H1 (cell line): ENCODE data around the gene CCDC80. TPM values are rescaled to one million over a fixed set of nuclear protein-coding genes. Genes with fewer than 3 reads are reported as not detected.
A peak's percentile ranks its signal among the peaks of the same experiment; 100 is the strongest.

Source experiments
- CTCF ChIA-PET: fragments of 300-600 bp; sonication (Branson Sonifier 250); formaldehyde crosslinking; loops from one replicate; lab custom pipeline; 2021; ENCODE audit not compliant: partially characterized antibody; lab: Charles Lee
- POLR2A ChIA-PET: fragments of 300-600 bp; sonication (Branson Sonifier 250); formaldehyde crosslinking; loops from one replicate; lab custom pipeline; 2021; ENCODE audit warnings: inconsistent platforms; ENCODE audit not compliant: partially characterized antibody; lab: Charles Lee
- DNase-seq, 2 experiments: peaks; one replicate each; pipeline versions ENCODE4 v3.0.0 to v3.0.0-alpha.2; 2010 to 2022; ENCODE audit warnings: low spot score in 2 of 2, low read depth in 1 of 2, mixed read lengths in 1 of 2
- FAIRE-seq: peaks from 2 replicates; lab custom pipeline; 2011; peaks lifted over from hg19 to GRCh38; lab: Jason Lieb, UNC
- H2AFZ ChIP-seq: 2 replicates; pipeline ENCODE4 v1.8.1; 2012; ENCODE audit warnings: low read length, inconsistent platforms
- H2AK5ac ChIP-seq: 2 replicates; pipeline ENCODE4 v1.6.1; 2013; ENCODE audit warnings: low read depth, low read length
- H2BK120ac ChIP-seq: replicated peaks from 2 replicates; pipeline ENCODE3; 2013; ENCODE audit warnings: low read depth, low read length, inconsistent platforms
- H2BK12ac ChIP-seq: 2 replicates; pipeline ENCODE4 v1.6.1; 2013; ENCODE audit warnings: low read depth, low read length
- H2BK15ac ChIP-seq: 2 replicates; pipeline ENCODE4 v1.6.1; 2013; ENCODE audit warnings: low read length
- H2BK20ac ChIP-seq: 2 replicates; pipeline ENCODE4 v1.6.1; 2013; ENCODE audit warnings: low read length
- H2BK5ac ChIP-seq: 2 replicates; pipeline ENCODE4 v1.6.1; 2013; ENCODE audit warnings: low read depth, low read length
- H3K14ac ChIP-seq: 2 replicates; pipeline ENCODE4 v1.6.1; 2013; ENCODE audit warnings: inconsistent platforms; ENCODE audit not compliant: insufficient read length
- H3K18ac ChIP-seq: 2 replicates; pipeline ENCODE4 v1.6.1; 2013; ENCODE audit warnings: low read length; ENCODE audit errors: extremely low read depth
- H3K23ac ChIP-seq: 2 replicates; pipeline ENCODE4 v1.6.1; 2013; ENCODE audit warnings: inconsistent platforms; ENCODE audit not compliant: insufficient read length
- H3K23me2 ChIP-seq: 2 replicates; pipeline ENCODE4 v1.6.1; 2013; ENCODE audit warnings: low read depth, low read length
- H3K27ac ChIP-seq: 2 replicates; pipeline ENCODE4 v1.6.1; 2011; ENCODE audit warnings: low read depth, low read length, inconsistent platforms
- H3K27me3 ChIP-seq, 4 experiments: replicated peaks in 1 of 4; 1 replicate in 1 of 4; 2 replicates in 3 of 4; pipeline versions ENCODE4 v1.6.1 to v1.8.1; 2011 to 2013; ENCODE audit warnings: low read length in 3 of 4, mild to moderate bottlenecking in 3 of 4, inconsistent platforms in 2 of 4, mixed read lengths in 2 of 4, moderate library complexity in 1 of 4; ENCODE audit not compliant: control insufficient read depth in 3 of 4, insufficient read depth in 3 of 4; ENCODE audit errors: extremely low read depth in 1 of 4
- H3K36me3 ChIP-seq, 4 experiments: 2 replicates each; pipeline versions ENCODE4 v1.6.1 to v1.8.1; 2011 to 2013; ENCODE audit warnings: mild to moderate bottlenecking in 4 of 4, low read length in 3 of 4, moderate library complexity in 2 of 4, control low read depth in 1 of 4, inconsistent platforms in 1 of 4; ENCODE audit not compliant: insufficient read depth in 4 of 4, control insufficient read depth in 2 of 4
- H3K4ac ChIP-seq: replicated peaks from 2 replicates; pipeline ENCODE3; 2013; ENCODE audit warnings: low read length, low read depth, mixed read lengths, inconsistent platforms; ENCODE audit not compliant: insufficient read length
- H3K4me1 ChIP-seq, 4 experiments: replicated peaks in 1 of 4; 1 replicate in 1 of 4; 2 replicates in 3 of 4; pipeline versions ENCODE4 v1.6.1 to v1.8.1; 2011 to 2013; ENCODE audit warnings: low read length in 3 of 4, inconsistent platforms in 2 of 4, mixed read lengths in 1 of 4; ENCODE audit not compliant: insufficient read depth in 4 of 4, control insufficient read depth in 3 of 4
- H3K4me2 ChIP-seq, 2 experiments: 2 replicates each; pipeline versions ENCODE4 v1.6.1 to v1.8.1; 2011 to 2013; ENCODE audit warnings: low read depth in 2 of 2, low read length in 2 of 2, control low read depth in 1 of 2, inconsistent platforms in 1 of 2, mild to moderate bottlenecking in 1 of 2; ENCODE audit not compliant: insufficient read depth in 1 of 2
- H3K4me3 ChIP-seq, 4 experiments: fragments of 200-600, 300-600 bp in 1 of 4; sonication (generic), shearing (Covaris generic), sonication (Bioruptor Twin) in 1 of 4; 2 replicates each; pipeline versions ENCODE4 v1.5.1 to v1.8.1; 2011 to 2016; ENCODE audit warnings: low read length in 4 of 4, low read depth in 3 of 4, control low read depth in 2 of 4, inconsistent platforms in 2 of 4, mild to moderate bottlenecking in 2 of 4, mixed read lengths in 1 of 4, moderate library complexity in 1 of 4; ENCODE audit not compliant: insufficient read depth in 2 of 4; ENCODE audit errors: extremely low read depth in 1 of 4
- H3K56ac ChIP-seq: replicated peaks from 2 replicates; pipeline ENCODE3; 2013; ENCODE audit warnings: low read depth, mild to moderate bottlenecking, mixed read lengths, low read length, inconsistent platforms; ENCODE audit not compliant: insufficient read length
- H3K79me1 ChIP-seq: 2 replicates; pipeline ENCODE4 v1.6.1; 2013; ENCODE audit warnings: low read depth, low read length, control low read depth
- H3K79me2 ChIP-seq, 2 experiments: 2 replicates each; pipeline versions ENCODE4 v1.6.1 to v1.8.1; 2012 to 2013; ENCODE audit warnings: low read length in 2 of 2, mild to moderate bottlenecking in 2 of 2, inconsistent platforms in 1 of 2; ENCODE audit not compliant: insufficient read depth in 2 of 2, control insufficient read depth in 1 of 2
- H3K9ac ChIP-seq, 4 experiments: replicated peaks in 1 of 4; 1 replicate in 1 of 4; 2 replicates in 3 of 4; pipeline versions ENCODE4 v1.6.1 to v1.8.1; 2011 to 2013; ENCODE audit warnings: low read depth in 3 of 4, low read length in 3 of 4, control low read depth in 2 of 4, mild to moderate bottlenecking in 2 of 4, moderate library complexity in 2 of 4, inconsistent platforms in 1 of 4; ENCODE audit errors: extremely low read depth in 1 of 4
- H3K9me3 ChIP-seq, 2 experiments: 2 replicates each; pipeline versions ENCODE4 v1.6.1 to v1.8.1; 2012 to 2013; ENCODE audit warnings: mild to moderate bottlenecking in 2 of 2, moderate library complexity in 2 of 2, control low read depth in 1 of 2, inconsistent platforms in 1 of 2, low read depth in 1 of 2, low read length in 1 of 2, mixed read lengths in 1 of 2; ENCODE audit not compliant: insufficient read depth in 2 of 2
- H4K20me1 ChIP-seq, 2 experiments: replicated peaks in 1 of 2; 2 replicates each; pipeline versions ENCODE3 to v1.8.1; 2011 to 2013; ENCODE audit warnings: inconsistent platforms in 2 of 2, low read length in 2 of 2, mild to moderate bottlenecking in 1 of 2; ENCODE audit not compliant: insufficient read depth in 2 of 2, control insufficient read depth in 1 of 2
- H4K5ac ChIP-seq: 2 replicates; pipeline ENCODE4 v1.6.1; 2013; ENCODE audit warnings: low read length, low read depth, mixed read lengths, inconsistent platforms; ENCODE audit not compliant: insufficient read length
- H4K8ac ChIP-seq: 2 replicates; pipeline ENCODE4 v1.8.0; 2013; ENCODE audit warnings: mild to moderate bottlenecking, moderate library complexity, low read length, inconsistent platforms; ENCODE audit not compliant: insufficient read depth; ENCODE audit errors: extremely low read depth
- H4K91ac ChIP-seq: replicated peaks from 2 replicates; pipeline ENCODE3; 2013; ENCODE audit warnings: low read length, mixed read lengths, inconsistent platforms; ENCODE audit not compliant: insufficient read length
- ATF2 ChIP-seq: IDR thresholded peaks from 2 replicates; pipeline ENCODE4 v1.6.1; 2012; ENCODE audit warnings: low read length, inconsistent platforms
- BACH1 ChIP-seq: IDR thresholded peaks from 2 replicates; pipeline ENCODE4 v1.6.1; 2012; ENCODE audit warnings: low read length, improper control_type of control experiment
- CHD2 ChIP-seq: IDR thresholded peaks from 2 replicates; pipeline ENCODE4 v1.6.1; 2012; ENCODE audit warnings: low read length, improper control_type of control experiment
- GABPA ChIP-seq: IDR thresholded peaks from 2 replicates; pipeline ENCODE4 v1.6.1; 2011; ENCODE audit warnings: mild to moderate bottlenecking, low read length, moderate library complexity, borderline replicate concordance; ENCODE audit not compliant: insufficient read depth
- JUND ChIP-seq: IDR thresholded peaks from 2 replicates; pipeline ENCODE4 v1.6.1; 2011; ENCODE audit warnings: mild to moderate bottlenecking, improper control_type of control experiment, low read length
- MAFK ChIP-seq: IDR thresholded peaks from 2 replicates; pipeline ENCODE4 v1.6.1; 2012; ENCODE audit warnings: low read depth, mild to moderate bottlenecking, improper control_type of control experiment, low read length
- POU5F1 ChIP-seq: IDR thresholded peaks from 2 replicates; pipeline ENCODE4 v1.6.1; 2011; ENCODE audit warnings: low read depth, mild to moderate bottlenecking, low read length, moderate library complexity
- RAD21 ChIP-seq, 2 experiments: IDR thresholded peaks in 1 of 2; conservative IDR thresholded peaks in 1 of 2; 2 replicates each; pipeline ENCODE4 v1.6.1; 2011; ENCODE audit warnings: low read depth in 2 of 2, low read length in 2 of 2, improper control_type of control experiment in 1 of 2, inconsistent platforms in 1 of 2, mild to moderate bottlenecking in 1 of 2, moderate library complexity in 1 of 2
- SUZ12 ChIP-seq: fragments of 200-600 bp; sonication (generic); IDR thresholded peaks from 2 replicates; pipeline ENCODE4 v1.6.1; 2012; ENCODE audit warnings: mild to moderate bottlenecking, inconsistent platforms, low read length, moderate library complexity, mixed read lengths
- WGBS, 2 experiments: shearing (Covaris generic) in 1 of 2; methylation state at CpG; one replicate each; pipeline versions ENCODE4 v1.1.6 to v1.1.7; 2013 to 2015; ENCODE audit warnings: low lambda C conversion rate in 2 of 2, mixed read lengths in 2 of 2, inconsistent platforms in 1 of 2, low coverage in 1 of 2, missing lambda C conversion rate in 1 of 2; ENCODE audit not compliant: insufficient replicate concordance in 2 of 2, insufficient coverage in 1 of 2, insufficient read length in 1 of 2; ENCODE audit errors: extremely low coverage in 1 of 2, missing lambda C conversion rate in 1 of 2; 5-methylcytosine and 5-hydroxymethylcytosine counted together
- polyA plus RNA-seq, 7 experiments: library from polyadenylated mRNA; depleted of rRNA in 3 of 7; stranded (reverse) in 5 of 7; unstranded in 2 of 7; fragments of >200 nt in 5 of 7; fragments of 200-250 nt in 2 of 7; gene quantifications; 1 replicate in 5 of 7; 2 replicates in 1 of 7; 4 replicates in 1 of 7; pipeline versions ENCODE4 v1.2.1 to v1.2.3, GENCODE V29; 2011 to 2013; ENCODE audit warnings: missing spikeins in 2 of 7, mixed read lengths in 2 of 7
- total RNA-seq: library from RNA; stranded (reverse); fragmentation: NEBNext Ultra II Directional; extraction: Animal tissue kit (Norgen Biotek cat#: 25700); gene quantifications from 2 replicates; pipeline ENCODE4 v1.2.1, GENCODE V29; 2021

The CCDC80 gene
- total and polyA plus RNA-seq, 2 of the 8 experiments (the other 6 are each of a cell fraction or from before 2014, with no cell fraction given), result 1.1 to 12.9 TPM

GRCh38 chr3:112561734-112562529 is 79.0 kb downstream of the CCDC80 start, which contains the start of the genes ATG3 and SLC35A5:
Gene ATG3, minus strand, starts transcription at chr3:112561962. Its CDS starts 434 bp downstream, at chr3:112561528.
Gene SLC35A5, plus strand, starts transcription at chr3:112562045. Its CDS starts 1,359 bp downstream, at chr3:112563404.
- DNase-seq (peak; percentile 93), FAIRE-seq (peak; percentile 55)
- peak within 1 kb of the TSS; percentile 54 for H4K91ac ChIP-seq
- 2% methylated on average over 43 of the region's 58 CpGs; no CpG with 5 or more reads in 1 of the 2 experiments for WGBS, 2 experiments
- peak within 1 kb of the TSS; percentile 82; the same call in 1 of the 2 replicates for H2BK15ac ChIP-seq
- H3K14ac ChIP-seq, result no peak within 1 kb of the TSS
- no peaks in the 10 kb centered on the region for H3K27me3 ChIP-seq
- H2BK20ac ChIP-seq, result no peak within 1 kb of the TSS
- no peak within 1 kb of the TSS for H3K23ac ChIP-seq
- ChIA-PET CTCF (interaction anchor here (0.5 to 1.2 kb wide), 3 partner anchors 10 to 519 kb away, joined by 3 to 4 read pairs (median 3); no protein-coding TSS in a partner anchor), POLR2A (interaction anchor here (0.6 to 1.5 kb wide), 12 partner anchors 17 to 456 kb away, joined by 3 to 6 read pairs (median 3); partner anchors contain the start of gene GTPBP8)
- peak within 1 kb of the TSS; percentile 41 for H3K4ac ChIP-seq
- peak within 1 kb of the TSS; percentile 97 for H2AFZ ChIP-seq
- peak within 1 kb of the TSS; percentile 64 to 88 for H3K4me2 ChIP-seq
- H3K56ac ChIP-seq, result peak within 1 kb of the TSS; percentile 37
- H4K20me1 ChIP-seq, result no peaks in the 10 kb centered on the region
- peak within 1 kb of the TSS; percentile 76 to 97 (median 78) for H3K4me3 ChIP-seq
- peak within 1 kb of the TSS; percentile 65; the same call in 1 of the 2 replicates for H2BK12ac ChIP-seq
- H3K18ac ChIP-seq, result peak within 1 kb of the TSS; percentile 95
- peak within 1 kb of the TSS; percentile 75; the same call in 1 of the 2 replicates for H4K8ac ChIP-seq
- H3K79me2 ChIP-seq, result peaks cover 3 to 45% of the 10 kb centered on the region in 2 experiments; a peak in 3 of 4 replicates
- H2AK5ac ChIP-seq, result no peak within 1 kb of the TSS
- H3K79me1 ChIP-seq, result no peaks in the 10 kb centered on the region
- H2BK120ac ChIP-seq, result peak within 1 kb of the TSS; percentile 10
- H3K9me3 ChIP-seq, result no peaks in the 10 kb centered on the region
- peak within 1 kb of the TSS; percentile 84 for H4K5ac ChIP-seq
- H3K4me1 ChIP-seq, result no peaks in the 10 kb centered on the region; a peak in 1 of 7 replicates
- peaks cover 11% of the 10 kb centered on the region for H3K23me2 ChIP-seq
- peak within 1 kb of the TSS; percentile 80 to 89 (median 86) for H3K9ac ChIP-seq
- peak within 1 kb of the TSS; percentile 87 for H3K27ac ChIP-seq
- H3K36me3 ChIP-seq, result peaks cover 0 to 11% (median 0%) of the 10 kb centered on the region in 4 experiments; a peak in 3 of 8 replicates
- H2BK5ac ChIP-seq, result peak within 1 kb of the TSS; percentile 96
- TF ChIP-seq BACH1, result no peak
- no peak; a peak in 1 of 4 replicates for TF ChIP-seq RAD21 (IDR thresholded peaks at IDR 0.05 in 1 of 2, conservative IDR thresholded peaks at IDR 0.05 in 1 of 2; ENCODE audit: low read depth in 2 of 2, low read length in 2 of 2)
- no peak for TF ChIP-seq POU5F1
- TF ChIP-seq ATF2, result no peak
- 0 out of 2 replicates have a peak, but pooled peaks have one; percentile 26 for TF ChIP-seq JUND
- TF ChIP-seq SUZ12, result no peak
- TF ChIP-seq GABPA, result no peak
- no peak for TF ChIP-seq MAFK
- no peak; the same call in 1 of the 2 replicates for TF ChIP-seq CHD2
